Ovary (tissue), 9 donors: ENCODE results near the gene AVL9. TPM values are rescaled to one million over a fixed set of nuclear protein-coding genes. Genes with fewer than 3 reads are reported as not detected.

Source experiments
- DNase-seq, 5 donors: peaks; one replicate each; pipeline ENCODE4 v3.0.0-alpha.2; 2019 to 2020
- H3K27ac ChIP-seq, 2 donors: fragments of 200-600 bp; one replicate each; pipeline versions ENCODE4 v1.5.1 to v1.8.0; 2019 to 2022
- H3K27me3 ChIP-seq: fragments of 200-600 bp; one replicate; pipeline ENCODE4 v1.8.0; 2022
- H3K36me3 ChIP-seq: fragments of 200-600 bp; sonication (generic); one replicate; pipeline ENCODE4 v1.5.1; 2019
- H3K4me1 ChIP-seq: one replicate; pipeline ENCODE4 v1.8.1; 2013; ENCODE audit warnings: mild to moderate bottlenecking, moderate library complexity; ENCODE audit not compliant: insufficient read depth
- H3K4me3 ChIP-seq: fragments of 200-600 bp; sonication (generic); one replicate; pipeline ENCODE4 v1.5.1; 2017
- H3K9me3 ChIP-seq, 2 donors: fragments of 200-600 bp in 1 of 2; sonication (generic) in 1 of 2; one replicate each; pipeline versions ENCODE4 v1.5.1 to v1.8.1; 2013 to 2019; ENCODE audit warnings: mild to moderate bottlenecking in 1 of 2, moderate library complexity in 1 of 2
- CTCF ChIP-seq, 3 donors: fragments of 450-650 bp in 2 of 3; fragments of 200-600 bp in 1 of 3; IDR thresholded peaks; one replicate each; pipeline versions ENCODE4 v1.5.1 to v1.8.0; 2016 to 2022; ENCODE audit warnings: antibody characterized with exemption in 3 of 3, mild to moderate bottlenecking in 1 of 3
- EP300 ChIP-seq: sonication (generic); formaldehyde crosslinking; IDR thresholded peaks from one replicate; pipeline ENCODE4 v1.6.1; 2017; ENCODE audit warnings: antibody characterized with exemption
- POLR2A ChIP-seq: fragments of 450-650 bp; IDR thresholded peaks from one replicate; pipeline ENCODE4 v1.6.1; 2017; ENCODE audit warnings: antibody characterized with exemption, mild to moderate bottlenecking, moderate library complexity
- WGBS, 3 donors: extraction: QIAGEN DNeasy Blood & Tissue Kit in 1 of 3; methylation state at CpG; one replicate each; pipeline versions ENCODE4 v1.1.5 to v1.1.7; 2013 to 2017; 5-methylcytosine and 5-hydroxymethylcytosine counted together
- intact Hi-C, 4 donors: fragments of 100-400 bp; cut with DNase I; formaldehyde crosslinking; loops; one replicate each; pipeline versions ENCODE4 v1.11.0 to v1.15.1; 2022 to 2023
- polyA plus RNA-seq, 2 donors: library from polyadenylated mRNA; stranded (reverse); fragments of 200-250 nt in 1 of 2; fragments of 350-450 nt in 1 of 2; fragmentation: Illumina TruSeq in 1 of 2; extraction: RNeasy Lipid Tissue Mini Kit (QIAGEN cat#74804) in 1 of 2; gene quantifications; one replicate each; pipeline ENCODE4 v1.2.3, GENCODE V29; 2013 to 2014
- total RNA-seq, 7 donors: library from RNA; depleted of rRNA in 2 of 7; stranded (reverse); fragments of >200 nt in 2 of 7; fragmentation: NEBNext Ultra II Directional in 3 of 7; extraction: Animal tissue kit (Norgen Biotek cat#: 25700) in 3 of 7; gene quantifications; one replicate each; pipeline versions ENCODE4 v1.1.0 to v1.2.4, GENCODE V29; 2016 to 2023
- donor health status: DM: no; HTN: no; CAD: no; lungs with moderate emphysema.
- donor health status: DM: no; HTN: no; CAD: no.
- donor health status: Bipolar disorder and iron deficiency.
- donor health status: DM: yes; HTN: yes; CAD: no.
- donor health status: DM: no; HTN: no; CAD: no.
- donor health status: DM: yes; HTN: yes; CAD: no.

The AVL9 gene
- total and polyA plus RNA-seq, 9 donors, result 6.8 to 34.4 (median 25.0) TPM

- Histone ChIP-seq H3K27me3 (no peaks in the 10 kb centered on the region), H3K4me3 (no peak overlapping the region), H3K4me1 (peaks cover 4% of the 10 kb centered on the region), H3K27ac (no peak overlapping the region), H3K9me3 (no peaks in the 10 kb centered on the region), H3K36me3 (no peaks in the 10 kb centered on the region)
- intact Hi-C loops, result no loop called here
- TF ChIP-seq POLR2A (no peak), CTCF (IDR thresholded peaks at IDR 0.05) (no peak), EP300 (no peak)
- DNase-seq, result no peak
- 93 to 98% (median 97%) methylated on average over 1 of the region's 1 CpG for WGBS, 3 donors
These were observed 17.7 kb upstream of the AVL9 start for GRCh38 chr7:32477649-32477980.

GRCh38 chr7:32479574-32480200 lies 15.6 kb upstream of the AVL9 start:
- Histone ChIP-seq H3K27ac (no peak overlapping the region), H3K4me1 (peaks cover 4% of the 10 kb centered on the region), H3K9me3 (no peaks in the 10 kb centered on the region), H3K4me3 (no peak overlapping the region), H3K36me3 (no peaks in the 10 kb centered on the region), H3K27me3 (no peaks in the 10 kb centered on the region)
- DNase-seq, result no peak
- TF ChIP-seq EP300 (no peak), POLR2A (no peak), CTCF (IDR thresholded peaks at IDR 0.05) (no peak)
- 78 to 89% (median 81%) methylated on average over 2 of the region's 2 CpGs for WGBS, 3 donors
- intact Hi-C loops, result no loop called here

- 16 to 45% (median 17%) methylated on average over 1 of the region's 1 CpG for WGBS, 3 donors
- Histone ChIP-seq H3K4me1 (peaks cover 4% of the 10 kb centered on the region), H3K36me3 (no peaks in the 10 kb centered on the region), H3K9me3 (no peaks in the 10 kb centered on the region), H3K27me3 (no peaks in the 10 kb centered on the region), H3K4me3 (no peak overlapping the region), H3K27ac (no peak overlapping the region)
- intact Hi-C loops, result no loop called here
- DNase-seq, result no peak
- TF ChIP-seq POLR2A (no peak), EP300 (no peak), CTCF (IDR thresholded peaks at IDR 0.05) (no peak)
These were observed 14.1 kb upstream of the AVL9 start for GRCh38 chr7:32481176-32481575.

- 0 to 18% (median 5%) methylated on average over 3 of the region's 3 CpGs for WGBS, 3 donors
- Histone ChIP-seq H3K27me3 (no peaks in the 10 kb centered on the region), H3K9me3 (no peaks in the 10 kb centered on the region), H3K27ac (no peak overlapping the region), H3K4me3 (no peak overlapping the region), H3K36me3 (no peaks in the 10 kb centered on the region), H3K4me1 (peaks cover 4% of the 10 kb centered on the region)
- intact Hi-C loops, result no loop called here
- TF ChIP-seq CTCF (IDR thresholded peaks at IDR 0.05) (no peak), POLR2A (no peak), EP300 (no peak)
- no peak for DNase-seq
These were observed 13.4 kb upstream of the AVL9 start for GRCh38 chr7:32481921-32482320.
